Activated T-cell treated with anti-CD3 and anti-CD28 coated beads, Interleukin-2, amount 50 U/mL, for 72 hours (primary cell): ENCODE measurements around the gene SLC6A11. TPM values are rescaled to one million over a fixed set of nuclear protein-coding genes. Genes with fewer than 3 reads are reported as not detected.

Experiments
- ATAC-seq, 2 donors: fragments of 150-1000 bp; cut with Tn5 transposase; replicated peaks in 1 of 2; 2 replicates each; pipeline ENCODE4 v1.10.0; 2021; ENCODE audit warnings: moderate library complexity in 2 of 2, mild to moderate bottlenecking in 1 of 2
- DNase-seq, 2 donors: peaks; one replicate each; pipeline ENCODE4 v3.0.0; 2021 to 2022; ENCODE audit warnings: mixed read lengths in 1 of 2
- H3K27ac Mint-ChIP-seq: one replicate; pipeline ENCODE4 v1.8.0; 2022; ENCODE audit warnings: mild to moderate bottlenecking, moderate library complexity, mixed read lengths
- H3K27me3 Mint-ChIP-seq: one replicate; pipeline ENCODE4 v1.8.0; 2022; ENCODE audit warnings: low read depth, mixed read lengths
- H3K36me3 Mint-ChIP-seq, 2 donors: one replicate each; pipeline ENCODE4 v1.8.0; 2022; ENCODE audit warnings: mixed read lengths in 2 of 2, mild to moderate bottlenecking in 1 of 2; ENCODE audit not compliant: insufficient read depth in 2 of 2
- H3K4me1 Mint-ChIP-seq: one replicate; pipeline ENCODE4 v1.8.0; 2022; ENCODE audit warnings: low read depth, mixed read lengths
- H3K4me3 Mint-ChIP-seq, 2 donors: one replicate each; pipeline ENCODE4 v1.8.0; 2022; ENCODE audit warnings: mild to moderate bottlenecking in 2 of 2, mixed read lengths in 2 of 2, moderate library complexity in 2 of 2
- H3K9me3 Mint-ChIP-seq, 2 donors: one replicate each; pipeline ENCODE4 v1.8.0; 2022; ENCODE audit warnings: mixed read lengths in 2 of 2
- total RNA-seq, 2 donors: library from RNA; stranded (reverse); gene quantifications; one replicate each; pipeline ENCODE4 v1.2.3, GENCODE V29; 2022

SLC6A11 gene
- total RNA-seq, 2 donors from 2014 or later: not detected

DNA sequence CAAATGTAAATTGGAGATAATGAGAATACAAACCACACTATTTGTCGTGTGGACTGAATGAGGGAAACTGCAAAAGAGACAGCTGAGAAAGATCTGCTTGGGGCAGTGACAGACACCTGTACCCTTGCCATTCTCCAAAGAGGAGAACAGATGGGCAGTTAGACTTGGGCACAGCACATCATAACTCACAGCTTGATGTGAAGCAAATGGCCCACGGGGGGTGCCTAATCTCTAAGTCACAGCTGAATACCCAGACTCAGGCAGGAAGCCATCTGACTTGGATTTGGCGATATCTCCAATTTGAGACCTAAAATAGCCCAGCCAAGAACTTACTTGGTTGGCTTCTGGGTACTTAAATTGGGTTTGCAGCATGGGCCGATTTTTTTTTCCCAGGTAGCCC is 10.0 kb upstream of the SLC6A11 start:
- Mint-ChIP-seq H3K4me1 (no peaks in the 10 kb centered on the region), H3K4me3 (no peak overlapping the region), H3K27me3 (peaks cover 21% of the 10 kb centered on the region), H3K36me3 (no peaks in the 10 kb centered on the region), H3K27ac (no peak overlapping the region), H3K9me3 (no peaks in the 10 kb centered on the region)
- DNase-seq: no peak
- ATAC-seq: no peak

DNA sequence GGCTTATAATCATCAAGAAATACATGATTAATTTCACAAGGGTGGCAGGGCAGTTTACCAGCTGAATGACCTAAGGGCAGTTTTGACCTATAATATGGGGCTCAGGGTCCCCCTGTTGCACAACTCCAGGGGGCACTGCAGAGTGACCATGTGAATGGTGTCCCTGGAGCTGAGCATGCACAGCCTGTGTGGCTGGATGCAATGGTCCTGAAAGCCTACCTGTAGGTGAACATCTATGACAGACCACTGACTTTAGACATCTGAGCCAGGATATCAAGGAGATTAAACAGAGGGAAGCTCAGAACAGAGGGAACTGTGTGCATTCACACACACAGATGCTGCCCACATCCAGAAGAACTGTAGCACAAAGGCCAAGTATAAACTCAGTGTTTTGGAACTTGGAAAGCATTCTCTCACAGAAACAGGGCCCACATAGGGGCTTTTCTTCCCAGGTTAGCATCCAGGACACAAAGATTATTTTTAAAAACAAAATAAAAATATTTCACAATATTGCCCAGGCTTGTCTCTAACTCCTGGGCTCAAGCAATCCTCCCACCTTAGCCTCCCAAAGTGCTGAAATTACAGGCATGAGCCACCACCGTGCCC is 7.8 kb upstream of the SLC6A11 start:
- H3K27me3 Mint-ChIP-seq: peaks cover 32% of the 10 kb centered on the region
- H3K4me3 Mint-ChIP-seq: no peak overlapping the region
- no peaks in the 10 kb centered on the region for H3K4me1 Mint-ChIP-seq
- H3K9me3 Mint-ChIP-seq: no peaks in the 10 kb centered on the region
- ATAC-seq: no peak
- H3K36me3 Mint-ChIP-seq: no peaks in the 10 kb centered on the region
- H3K27ac Mint-ChIP-seq: no peak overlapping the region
- no peak for DNase-seq

GRCh38 chr3:10808974-10809373 is 7.1 kb upstream of the SLC6A11 start:
- Mint-ChIP-seq H3K27me3 (peaks cover 36% of the 10 kb centered on the region), H3K27ac (no peak overlapping the region), H3K36me3 (no peaks in the 10 kb centered on the region), H3K4me1 (no peaks in the 10 kb centered on the region), H3K9me3 (no peaks in the 10 kb centered on the region), H3K4me3 (no peak overlapping the region)
- ATAC-seq (no peak), DNase-seq (no peak)

- Mint-ChIP-seq H3K4me3 (no peak overlapping the region), H3K9me3 (no peaks in the 10 kb centered on the region), H3K36me3 (no peaks in the 10 kb centered on the region), H3K27ac (no peak overlapping the region), H3K27me3 (peaks cover 50% of the 10 kb centered on the region), H3K4me1 (no peaks in the 10 kb centered on the region)
- DNase-seq: no peak
- no peak for ATAC-seq
Observed at GRCh38 chr3:10810376-10810775, 5.7 kb upstream of the SLC6A11 start.

- H3K4me3 Mint-ChIP-seq: no peak overlapping the region
- peaks cover 54% of the 10 kb centered on the region for H3K27me3 Mint-ChIP-seq
- ATAC-seq: no peak
- H3K27ac Mint-ChIP-seq: no peak overlapping the region
- H3K36me3 Mint-ChIP-seq: no peaks in the 10 kb centered on the region
- no peaks in the 10 kb centered on the region for H3K4me1 Mint-ChIP-seq
- no peak for DNase-seq
- no peaks in the 10 kb centered on the region for H3K9me3 Mint-ChIP-seq
Observed at GRCh38 chr3:10813425-10813824, 2.6 kb upstream of the SLC6A11 start.

GRCh38 chr3:10814623-10815022 is 1.4 kb upstream of the SLC6A11 start:
- Mint-ChIP-seq H3K4me1 (no peaks in the 10 kb centered on the region), H3K27ac (no peak overlapping the region), H3K27me3 (peaks cover 44% of the 10 kb centered on the region), H3K4me3 (no peak overlapping the region), H3K9me3 (no peaks in the 10 kb centered on the region), H3K36me3 (no peaks in the 10 kb centered on the region)
- ATAC-seq (no peak), DNase-seq (no peak)

- Mint-ChIP-seq H3K27me3 (peaks cover 39% of the 10 kb centered on the region), H3K27ac (no peak overlapping the region)
Observed at GRCh38 chr3:10815487-10815886, 541 bp upstream of the SLC6A11 start.

GRCh38 chr3:10816863-10817253 is 830 bp downstream of the SLC6A11 start:
- Mint-ChIP-seq H3K4me3 (no peak overlapping the region), H3K4me1 (no peaks in the 10 kb centered on the region), H3K27ac (no peak overlapping the region), H3K9me3 (no peaks in the 10 kb centered on the region), H3K27me3 (peaks cover 31% of the 10 kb centered on the region), H3K36me3 (no peaks in the 10 kb centered on the region)
- ATAC-seq: no peak
- DNase-seq: no peak

More at GRCh38 chr3:10815487-10815886, 541 bp upstream of the SLC6A11 start:
- Mint-ChIP-seq H3K4me3 (no peak overlapping the region), H3K9me3 (no peaks in the 10 kb centered on the region), H3K4me1 (no peaks in the 10 kb centered on the region), H3K36me3 (no peaks in the 10 kb centered on the region)
- DNase-seq (no peak), ATAC-seq (no peak)

DNA sequence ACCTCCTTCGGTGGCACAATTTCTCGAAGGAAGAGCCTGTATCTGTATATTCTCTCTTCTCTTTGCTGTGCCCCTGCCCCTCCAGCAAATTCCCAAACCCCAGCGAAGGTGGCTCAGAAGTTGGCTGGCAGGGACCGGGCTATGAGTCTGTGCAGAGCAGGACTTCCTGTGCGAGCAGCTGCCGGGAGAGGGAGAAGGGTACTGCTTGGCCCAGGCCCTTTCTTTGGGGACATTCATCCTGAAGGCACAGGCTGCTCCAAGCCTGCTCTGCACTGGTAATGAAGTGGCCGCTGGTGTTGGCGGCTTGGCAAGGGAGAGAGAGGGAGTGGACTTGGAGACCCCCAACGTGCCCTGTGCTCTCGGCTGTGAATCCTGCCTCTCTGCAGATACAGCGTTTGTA is 1.5 kb downstream of the SLC6A11 start:
- H3K4me1 Mint-ChIP-seq: no peaks in the 10 kb centered on the region
- ATAC-seq (no peak), DNase-seq (no peak)
- H3K9me3 Mint-ChIP-seq: no peaks in the 10 kb centered on the region
- no peak overlapping the region for H3K4me3 Mint-ChIP-seq
- H3K36me3 Mint-ChIP-seq: no peaks in the 10 kb centered on the region
- H3K27me3 Mint-ChIP-seq: peaks cover 31% of the 10 kb centered on the region
- no peak overlapping the region for H3K27ac Mint-ChIP-seq

- ATAC-seq (no peak), DNase-seq (no peak)
- Mint-ChIP-seq H3K27ac (no peak overlapping the region), H3K9me3 (no peaks in the 10 kb centered on the region), H3K36me3 (no peaks in the 10 kb centered on the region), H3K4me1 (no peaks in the 10 kb centered on the region), H3K27me3 (peaks cover 6% of the 10 kb centered on the region), H3K4me3 (no peak overlapping the region)
Observed at GRCh38 chr3:10822055-10822454, 6.0 kb downstream of the SLC6A11 start.

DNA sequence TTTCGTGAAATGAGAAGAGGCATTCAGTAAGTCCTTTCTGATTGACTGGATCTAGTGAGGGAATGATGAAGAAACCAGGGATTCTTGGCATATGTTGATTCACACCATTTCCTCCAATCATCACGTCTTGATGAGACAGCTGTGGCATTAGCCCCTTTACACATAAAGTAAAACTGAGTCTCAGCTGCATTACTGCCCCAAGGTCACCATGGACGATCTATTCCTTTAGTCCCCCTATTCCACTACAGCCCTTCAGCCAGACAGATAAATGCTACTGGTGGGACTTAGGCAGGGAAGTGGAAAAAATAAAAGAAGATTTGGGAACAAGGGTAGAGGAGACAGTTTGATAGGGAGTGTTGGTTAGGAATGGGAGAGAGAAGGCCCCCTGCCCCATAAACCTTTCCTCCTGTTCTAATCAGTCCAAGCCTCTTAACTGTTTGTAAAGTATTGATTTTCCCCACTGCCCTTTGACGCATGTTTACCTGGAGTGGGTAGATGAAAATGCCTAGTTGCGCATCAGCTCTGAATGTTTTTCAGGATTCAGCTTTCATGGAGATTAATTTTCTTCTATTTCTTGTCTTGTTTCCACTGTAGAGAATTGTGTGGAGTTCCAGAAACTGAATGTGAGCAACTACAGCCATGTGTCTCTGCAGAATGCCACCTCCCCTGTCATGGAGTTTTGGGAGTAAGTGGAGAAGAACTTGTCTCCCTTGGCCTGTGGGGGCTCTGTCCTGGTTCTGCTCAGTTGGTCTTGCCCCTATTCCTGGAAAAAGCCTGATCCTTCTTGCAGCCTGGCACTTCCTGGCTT is 6.9 kb downstream of the SLC6A11 start:
- ATAC-seq (no peak), DNase-seq (no peak)
- no peaks in the 10 kb centered on the region for H3K36me3 Mint-ChIP-seq
- no peaks in the 10 kb centered on the region for H3K4me1 Mint-ChIP-seq
- H3K27ac Mint-ChIP-seq: no peak overlapping the region
- H3K27me3 Mint-ChIP-seq: peaks cover 6% of the 10 kb centered on the region
- no peak overlapping the region for H3K4me3 Mint-ChIP-seq
- no peaks in the 10 kb centered on the region for H3K9me3 Mint-ChIP-seq

- Mint-ChIP-seq H3K27me3 (peaks cover 9% of the 10 kb centered on the region), H3K9me3 (no peaks in the 10 kb centered on the region), H3K4me1 (no peaks in the 10 kb centered on the region), H3K27ac (no peak overlapping the region), H3K36me3 (no peaks in the 10 kb centered on the region), H3K4me3 (no peak overlapping the region)
- ATAC-seq: no peak
- DNase-seq: no peak
Observed at GRCh38 chr3:10823516-10823818, 7.4 kb downstream of the SLC6A11 start.

GRCh38 chr3:10824468-10824867 is 8.4 kb downstream of the SLC6A11 start:
- Mint-ChIP-seq H3K36me3 (no peaks in the 10 kb centered on the region), H3K27ac (no peak overlapping the region), H3K4me3 (no peak overlapping the region), H3K4me1 (no peaks in the 10 kb centered on the region), H3K9me3 (no peaks in the 10 kb centered on the region), H3K27me3 (peaks cover 13% of the 10 kb centered on the region)
- ATAC-seq (no peak), DNase-seq (no peak)

DNA sequence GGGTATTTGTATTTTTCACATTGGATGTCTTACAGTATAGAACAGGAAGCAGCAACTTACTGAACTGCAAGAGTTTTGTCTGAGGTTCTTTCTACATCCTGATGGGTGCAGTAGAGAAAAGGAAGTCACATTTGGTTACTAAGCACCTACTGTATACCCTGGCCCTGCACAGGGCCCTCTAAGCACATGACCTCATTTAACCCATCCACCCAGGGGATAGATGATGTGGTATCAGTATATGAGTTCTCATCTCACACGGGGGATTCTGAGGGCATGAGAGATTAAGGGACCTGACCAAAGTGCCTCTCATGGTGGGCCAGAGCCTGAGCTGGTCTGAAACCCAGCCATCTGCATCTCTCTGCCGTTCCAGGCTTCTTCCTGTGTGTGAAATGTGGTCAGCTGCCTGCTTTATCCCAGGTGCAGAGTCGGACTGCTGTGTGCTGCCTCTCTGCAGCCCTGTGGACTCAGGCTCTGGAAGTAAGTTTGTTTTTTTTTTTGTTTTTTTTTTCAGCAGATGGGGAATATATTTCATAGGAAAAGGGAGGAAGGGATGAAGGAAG is 17.9 kb downstream of the SLC6A11 start:
- no peak for ATAC-seq
- H3K9me3 Mint-ChIP-seq: no peaks in the 10 kb centered on the region

More for the DNA sequence above, 17.9 kb downstream of the SLC6A11 start:
- DNase-seq: no peak
- Mint-ChIP-seq H3K36me3 (no peaks in the 10 kb centered on the region), H3K27ac (no peak overlapping the region), H3K4me1 (no peaks in the 10 kb centered on the region), H3K4me3 (no peak overlapping the region), H3K27me3 (peaks cover 11% of the 10 kb centered on the region)
